GM12892 (cell line): ENCODE measurements around the gene MYZAP.

Experiments
- POLR2A ChIP-seq: IDR thresholded peaks from 2 replicates; pipeline ENCODE4 v1.6.1; 2011; ENCODE audit warnings: low read depth, low read length, control low read depth
- POLR2AphosphoS5 ChIP-seq: IDR thresholded peaks from 2 replicates; pipeline ENCODE4 v1.6.1; 2011; ENCODE audit warnings: low read depth, low read length, control low read depth

- TF ChIP-seq POLR2A (no peak), POLR2AphosphoS5 (no peak)
Measured at GRCh38 chr15:57662091-57662744, 70.5 kb downstream of the MYZAP start.
